RKO (cell line): Measurements from ENCODE around the gene CAPZB.

Source experiments
- DNase-seq: peaks from one replicate; pipeline ENCODE4 v3.0.0-alpha.2; 2016; ENCODE audit warnings: low spot score

CAPZB gene

GRCh38 chr1:19448491-19449439 lies 36.6 kb downstream of the CAPZB start:
- DNase-seq = peak; percentile 47

- DNase-seq = no peak
Measured at GRCh38 chr1:19447550-19447949, 37.8 kb downstream of the CAPZB start.

DNA sequence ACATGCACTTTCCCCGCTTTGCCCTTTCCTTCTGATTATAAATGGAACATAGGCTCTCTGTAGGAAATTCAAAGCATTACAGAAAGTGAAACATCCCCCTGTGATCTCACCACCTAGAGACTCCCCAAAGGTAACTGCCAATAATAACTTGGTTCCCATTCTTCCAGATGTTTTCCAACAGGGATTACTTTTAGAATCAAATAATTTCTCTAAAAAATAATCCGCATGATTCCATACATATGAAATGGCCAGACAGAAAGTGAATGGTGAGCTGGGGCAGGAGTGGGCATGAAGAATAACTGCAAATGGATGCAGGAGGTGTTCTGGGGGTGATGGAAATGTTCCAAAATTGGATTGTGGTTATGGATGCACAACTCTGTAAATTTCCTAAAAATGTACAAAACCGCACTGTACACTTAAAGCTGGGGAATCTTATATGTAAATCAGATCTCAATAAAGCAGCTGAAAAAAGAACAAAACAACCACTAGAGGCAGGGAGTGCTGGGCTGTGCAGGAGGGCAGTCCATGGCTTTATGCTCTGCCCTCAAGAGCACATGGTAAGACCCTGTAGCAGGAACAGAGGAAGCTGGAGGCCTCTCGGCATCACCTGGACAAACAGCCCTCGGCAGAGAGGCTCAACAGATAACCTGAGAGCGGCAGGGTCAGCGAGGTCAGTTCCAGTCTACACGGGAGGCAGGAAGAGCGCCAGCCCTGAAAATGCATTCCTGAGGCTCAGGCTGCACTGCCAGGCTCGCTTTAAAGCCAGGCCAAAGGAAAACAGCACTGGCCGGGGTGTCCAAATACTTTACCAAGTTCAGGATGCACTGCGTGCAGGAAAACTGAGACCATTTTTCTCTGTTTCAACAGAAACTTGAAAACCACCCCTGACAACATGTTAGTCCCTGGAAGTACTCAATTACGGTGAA lies 39.7 kb downstream of the CAPZB start:
- DNase-seq = peak; percentile 19

DNA sequence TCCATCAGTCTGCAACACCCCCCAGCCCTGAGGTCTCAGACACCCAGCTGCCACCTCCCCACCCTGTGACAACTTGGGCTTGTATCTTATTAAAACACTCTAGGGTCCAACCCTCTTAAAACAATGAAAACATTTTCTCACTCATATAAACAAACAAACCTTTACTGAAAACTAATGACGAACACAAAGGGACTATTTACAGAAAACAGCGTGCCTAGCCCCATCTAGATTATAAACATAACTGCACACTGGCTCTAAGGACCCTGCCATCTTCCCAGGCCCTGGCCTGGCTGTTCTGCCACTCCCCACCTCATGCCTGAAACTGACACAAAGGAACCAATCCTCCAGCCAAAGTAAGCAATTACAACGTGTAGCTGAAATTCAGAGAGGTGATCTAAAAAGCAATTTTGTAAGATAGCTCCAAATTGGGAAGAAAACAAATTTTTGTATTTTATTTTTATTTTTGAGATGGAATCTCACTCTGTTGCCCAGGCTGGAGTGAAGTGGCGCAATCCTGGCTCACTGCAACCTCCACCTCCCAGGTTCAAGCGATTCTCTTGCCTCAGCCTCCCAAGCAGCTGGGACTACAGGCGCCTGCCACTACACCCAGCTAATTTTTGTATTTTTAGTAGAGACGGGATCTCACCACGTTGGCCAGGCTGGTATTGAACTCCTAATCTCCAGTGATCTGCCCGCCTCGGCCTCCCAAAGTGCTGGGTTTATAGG lies 40.9 kb downstream of the CAPZB start:
- DNase-seq = no peak

GRCh38 chr1:19443326-19443725 lies 42.0 kb downstream of the CAPZB start:
- DNase-seq = no peak

DNA sequence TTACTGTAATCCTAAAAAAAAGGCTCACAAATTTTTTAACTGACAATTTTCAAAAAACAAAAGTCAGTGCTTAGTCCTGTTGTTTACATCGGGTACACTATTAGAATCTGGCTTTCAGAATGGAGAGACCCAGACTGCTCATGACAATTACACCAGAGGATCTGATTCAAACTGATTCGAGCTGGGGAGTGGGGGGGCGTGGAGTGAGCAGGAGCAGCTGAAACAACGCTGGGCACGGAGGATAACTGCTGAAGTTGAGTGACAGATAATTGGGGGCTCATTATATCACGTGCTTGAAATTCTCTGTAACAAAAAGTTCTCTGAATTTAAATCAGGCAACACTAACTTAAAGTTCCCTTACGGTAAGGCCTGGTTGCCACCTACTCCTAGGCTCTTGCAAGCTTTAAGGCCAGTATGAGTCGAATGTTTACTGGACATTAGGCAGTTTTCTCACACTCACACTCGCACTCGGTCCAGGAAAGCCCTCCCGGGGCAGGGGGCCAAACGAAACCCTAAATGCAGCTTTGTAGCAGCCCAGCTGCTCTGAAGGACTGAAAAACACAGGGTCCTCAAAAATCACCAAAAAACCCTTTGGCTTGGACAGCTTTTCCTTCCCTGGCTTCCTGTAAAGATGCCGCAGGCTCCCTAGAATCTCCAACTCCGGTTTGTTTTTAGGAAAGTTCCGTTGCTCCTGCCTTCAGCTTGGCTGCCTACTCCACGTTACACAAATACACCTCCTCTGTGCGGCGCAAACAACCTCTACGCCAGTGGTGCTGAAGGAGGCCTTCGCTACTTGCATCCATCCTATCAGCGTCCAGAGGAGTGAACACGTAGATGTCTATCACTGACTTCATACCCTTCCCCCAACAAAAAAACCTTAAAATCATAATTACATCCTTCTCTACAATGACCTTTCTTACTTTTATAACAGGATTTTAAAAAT lies 42.9 kb downstream of the CAPZB start:
- no peak for DNase-seq

- DNase-seq = no peak
Measured at GRCh38 chr1:19441048-19441780, 44.1 kb downstream of the CAPZB start.

GRCh38 chr1:19439464-19440171 lies 45.7 kb downstream of the CAPZB start:
- DNase-seq = no peak

DNA sequence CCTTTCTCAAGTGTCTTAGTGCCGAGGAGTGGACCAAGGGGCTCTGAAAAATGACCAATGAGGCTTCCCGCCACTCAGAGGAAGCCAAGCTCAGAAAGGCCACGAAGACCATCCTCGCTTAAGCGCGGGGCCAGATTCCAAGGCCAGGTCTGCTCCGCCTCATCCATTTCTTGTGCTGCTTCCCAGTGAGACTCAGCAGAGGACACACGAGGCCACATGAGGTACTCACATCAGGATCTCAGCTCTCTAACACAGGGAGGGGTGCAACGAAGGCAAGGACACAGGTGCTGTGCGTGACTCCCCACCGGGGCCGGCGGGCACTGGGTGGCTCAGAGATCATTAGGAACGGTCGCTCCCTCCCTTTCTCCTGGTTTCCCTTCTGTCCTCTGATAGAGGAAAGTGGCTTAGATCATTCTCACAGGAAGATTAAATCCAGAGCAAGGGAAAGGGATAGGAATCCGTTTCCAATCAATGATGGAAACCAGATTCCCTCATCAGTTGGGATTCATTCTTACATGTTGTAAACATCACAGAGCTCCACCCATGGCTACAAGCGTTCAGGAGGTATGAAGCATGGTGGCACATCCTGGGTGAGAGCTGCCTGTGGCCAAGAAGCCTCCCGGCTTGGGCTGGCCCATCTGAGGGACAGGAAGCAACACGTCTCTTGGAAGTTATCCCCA lies 46.7 kb downstream of the CAPZB start:
- no peak for DNase-seq

GRCh38 chr1:19437891-19438294 lies 47.4 kb downstream of the CAPZB start:
- no peak for DNase-seq

- no peak for DNase-seq
Measured at GRCh38 chr1:19436716-19437476, 48.4 kb downstream of the CAPZB start.

GRCh38 chr1:19435851-19436455 lies 49.4 kb downstream of the CAPZB start:
- DNase-seq = no peak

DNA sequence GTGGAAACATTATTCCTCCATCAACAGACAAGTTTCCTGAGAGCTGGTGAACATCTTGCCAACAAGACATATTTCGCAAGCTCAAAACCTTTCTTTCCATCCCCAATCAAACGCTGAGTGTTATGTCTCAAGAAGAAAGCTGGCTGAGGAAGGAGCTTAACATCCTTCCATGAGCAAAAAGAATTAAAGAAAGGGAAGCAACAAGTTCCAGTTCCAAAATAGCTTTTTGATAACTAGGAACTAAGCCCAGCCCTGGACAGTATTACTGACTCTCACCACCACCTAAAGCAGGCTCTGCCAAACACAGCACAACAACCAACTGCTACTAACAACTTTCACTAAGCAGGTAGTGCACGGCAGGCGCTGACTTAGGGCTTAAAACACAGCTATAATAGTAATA lies 50.2 kb downstream of the CAPZB start:
- DNase-seq = no peak

DNA sequence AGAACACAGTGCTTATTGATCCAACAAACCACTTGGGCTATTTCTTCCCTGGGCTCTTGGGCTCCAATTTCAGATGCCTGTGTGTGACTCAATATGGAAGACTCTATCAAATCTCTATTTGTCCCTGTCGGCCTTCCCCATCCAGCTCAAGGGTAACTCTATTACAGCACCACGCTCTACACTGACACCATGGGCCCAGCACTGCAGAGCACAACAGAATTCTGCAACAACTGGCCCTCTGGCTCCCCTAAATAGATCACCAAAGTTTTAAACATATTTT lies 51.7 kb downstream of the CAPZB start:
- DNase-seq = no peak

DNA sequence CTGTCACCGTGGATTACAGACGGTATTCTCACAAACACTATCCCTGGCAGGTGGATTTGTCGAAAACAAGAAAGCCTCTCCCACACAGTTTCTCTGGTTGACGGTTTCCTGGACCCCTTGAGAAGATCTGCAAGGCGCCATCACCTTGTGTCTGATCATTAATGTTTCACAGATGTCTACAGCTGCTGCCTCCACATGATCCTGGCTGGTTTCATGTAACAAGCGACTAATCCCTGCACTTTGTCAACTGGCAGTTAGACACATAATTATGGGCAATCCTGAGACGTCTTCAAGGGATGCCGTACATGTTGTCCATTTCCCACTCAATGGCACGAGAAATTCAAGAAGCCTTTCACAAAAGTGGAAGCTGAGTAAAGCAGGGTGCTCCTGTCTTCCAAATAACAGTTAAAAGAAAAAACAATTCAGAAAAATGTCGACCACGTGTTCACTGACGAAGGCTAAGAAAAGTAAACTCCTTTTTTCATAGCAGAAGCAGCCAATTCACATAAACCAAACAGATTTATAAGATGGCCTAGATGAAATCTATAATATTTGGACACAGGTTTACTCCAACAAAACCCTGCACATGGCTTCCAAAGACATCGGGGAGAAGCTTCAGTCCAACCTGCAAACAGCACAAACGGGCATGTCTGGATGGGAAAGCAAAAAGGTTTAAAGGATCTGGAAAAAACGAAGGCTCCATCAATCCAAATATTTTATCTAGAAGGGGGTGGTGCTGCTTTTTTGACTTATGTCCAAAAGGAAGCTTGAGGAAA lies 52.2 kb downstream of the CAPZB start:
- DNase-seq = no peak

DNA sequence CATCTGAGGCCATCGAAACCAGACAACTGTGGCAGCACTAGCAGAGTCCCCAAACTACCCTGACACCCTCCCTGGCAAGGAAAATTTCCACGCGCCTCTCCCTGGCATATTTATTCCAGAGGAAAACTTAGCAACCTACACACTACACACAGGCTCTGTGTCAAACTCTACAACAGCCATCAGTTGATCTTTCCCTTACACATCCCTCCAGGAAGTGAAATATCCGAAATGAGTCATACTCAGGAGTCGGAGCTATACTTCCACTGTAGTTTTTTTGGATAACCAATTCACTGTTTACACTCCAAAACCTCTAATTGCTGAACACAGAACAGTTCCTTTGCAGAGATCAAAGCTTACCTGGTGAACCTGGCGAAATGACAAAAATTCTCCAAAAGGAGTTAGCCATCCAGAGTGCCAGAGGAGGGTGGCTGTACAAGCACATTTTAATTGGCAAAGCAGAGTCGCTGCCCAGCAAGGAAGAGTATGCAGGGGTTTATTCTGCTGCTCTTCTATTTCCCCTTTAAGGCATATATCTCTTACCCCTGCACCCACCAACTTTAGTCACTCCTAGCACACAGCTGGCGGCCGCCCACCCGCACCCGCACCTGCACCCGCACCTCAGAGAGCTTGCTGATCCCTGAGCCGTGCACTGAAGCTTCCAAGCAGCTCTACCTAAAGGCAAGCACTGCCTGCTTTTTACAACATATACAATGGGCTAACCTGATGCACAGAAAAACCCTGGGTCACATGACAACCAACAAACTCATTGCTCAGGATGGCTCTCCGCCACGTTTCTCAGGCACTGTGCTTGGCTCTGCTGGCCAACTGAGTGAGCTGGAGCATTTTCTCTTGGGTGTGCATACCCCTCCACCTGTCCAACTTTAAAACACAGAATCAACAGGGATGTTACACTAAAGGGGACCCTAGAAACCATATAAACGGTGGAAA lies 54.9 kb downstream of the CAPZB start:
- peak; percentile 61 for DNase-seq
